Liver (tissue), 9 donors: ENCODE measurements around the gene CLASP2. TPM values are rescaled to one million over a fixed set of nuclear protein-coding genes. Genes with fewer than 3 reads are reported as not detected.
"Not testable (repeated sequence)": the region's sequence is repeated elsewhere in the genome, so short reads cannot be mapped to it uniquely, and the experiment has no call there.

Experiments
- DNase-seq: peaks from one replicate; pipeline ENCODE4 v3.0.0-alpha.2; 2017; ENCODE audit warnings: low spot score
- H3K27ac ChIP-seq, 2 donors: one replicate each; pipeline ENCODE4 v1.7.0; 2013; ENCODE audit warnings: inconsistent platforms in 2 of 2, low read length in 2 of 2, control low read depth in 1 of 2, low read depth in 1 of 2, mild to moderate bottlenecking in 1 of 2
- H3K27me3 ChIP-seq, 4 donors: one replicate each; pipeline versions ENCODE4 v1.6.1 to v1.7.0; 2013; ENCODE audit warnings: low read length in 3 of 4, inconsistent platforms in 1 of 4, mild to moderate bottlenecking in 1 of 4, moderate library complexity in 1 of 4; ENCODE audit not compliant: control insufficient read depth in 4 of 4, insufficient read depth in 4 of 4
- H3K36me3 ChIP-seq, 4 donors: one replicate each; pipeline versions ENCODE4 v1.6.1 to v1.7.0; 2013; ENCODE audit warnings: low read length in 3 of 4, mild to moderate bottlenecking in 3 of 4, low read depth in 1 of 4, moderate library complexity in 1 of 4; ENCODE audit not compliant: control insufficient read depth in 4 of 4, insufficient read depth in 3 of 4
- H3K4me1 ChIP-seq, 4 donors: one replicate each; pipeline versions ENCODE4 v1.6.1 to v1.7.0; 2013; ENCODE audit warnings: low read length in 3 of 4, mild to moderate bottlenecking in 3 of 4, moderate library complexity in 1 of 4; ENCODE audit not compliant: control insufficient read depth in 4 of 4, insufficient read depth in 4 of 4
- H3K4me3 ChIP-seq, 3 donors: one replicate each; pipeline versions ENCODE4 v1.6.1 to v1.7.0; 2013; ENCODE audit warnings: low read length in 3 of 3, control low read depth in 1 of 3, low read depth in 1 of 3, mild to moderate bottlenecking in 1 of 3
- H3K9ac ChIP-seq, 2 donors: one replicate each; pipeline ENCODE4 v1.7.0; 2013; ENCODE audit warnings: low read length in 2 of 2, mild to moderate bottlenecking in 2 of 2, moderate library complexity in 2 of 2, control low read depth in 1 of 2, low read depth in 1 of 2
- H3K9me3 ChIP-seq, 4 donors: one replicate each; pipeline versions ENCODE4 v1.6.1 to v1.7.0; 2013; ENCODE audit warnings: low read length in 3 of 4; ENCODE audit not compliant: control insufficient read depth in 4 of 4
- EGR1 ChIP-seq, 2 donors: IDR thresholded peaks; 2 replicates each; pipeline ENCODE4 v1.6.1; 2016 to 2018; ENCODE audit warnings: antibody characterized with exemption in 2 of 2, low read depth in 2 of 2
- FOXA1 ChIP-seq: IDR thresholded peaks from 2 replicates; pipeline ENCODE4 v1.6.1; 2016; ENCODE audit warnings: antibody characterized with exemption
- FOXA2 ChIP-seq: IDR thresholded peaks from 2 replicates; pipeline ENCODE4 v1.6.1; 2016; ENCODE audit warnings: antibody characterized with exemption
- GABPA ChIP-seq, 2 donors: IDR thresholded peaks in 1 of 2; conservative IDR thresholded peaks in 1 of 2; 2 replicates each; pipeline ENCODE4 v1.6.1; 2016; ENCODE audit warnings: antibody characterized with exemption in 2 of 2, mild to moderate bottlenecking in 1 of 2, moderate library complexity in 1 of 2
- HNF4A ChIP-seq, 2 donors: conservative IDR thresholded peaks; 2 replicates each; pipeline ENCODE4 v1.6.1; 2016; ENCODE audit warnings: antibody characterized with exemption in 2 of 2, mild to moderate bottlenecking in 2 of 2
- HNF4G ChIP-seq: IDR thresholded peaks from 2 replicates; pipeline ENCODE4 v1.6.1; 2016; ENCODE audit warnings: antibody characterized with exemption
- JUND ChIP-seq, 2 donors: IDR thresholded peaks; 2 replicates each; pipeline ENCODE4 v1.6.1; 2016; ENCODE audit warnings: antibody characterized with exemption in 2 of 2
- NR2F2 ChIP-seq: IDR thresholded peaks from 2 replicates; pipeline ENCODE4 v1.6.1; 2016; ENCODE audit warnings: antibody characterized with exemption
- RAD21 ChIP-seq, 2 donors: IDR thresholded peaks; 2 replicates each; pipeline ENCODE4 v1.6.1; 2016; ENCODE audit warnings: antibody characterized with exemption in 2 of 2, mild to moderate bottlenecking in 2 of 2
- RXRA ChIP-seq, 2 donors: IDR thresholded peaks; 2 replicates each; pipeline ENCODE4 v1.6.1; 2017 to 2018; ENCODE audit warnings: antibody characterized with exemption in 2 of 2, mild to moderate bottlenecking in 1 of 2
- SP1 ChIP-seq: IDR thresholded peaks from 2 replicates; pipeline ENCODE4 v1.6.1; 2018; ENCODE audit warnings: antibody characterized with exemption, mild to moderate bottlenecking
- TAF1 ChIP-seq: conservative IDR thresholded peaks from 2 replicates; pipeline ENCODE4 v1.6.1; 2016; ENCODE audit warnings: antibody characterized with exemption, mild to moderate bottlenecking
- YY1 ChIP-seq: IDR thresholded peaks from 2 replicates; pipeline ENCODE4 v1.6.1; 2016; ENCODE audit warnings: antibody characterized with exemption, mild to moderate bottlenecking
- WGBS: extraction: QIAGEN DNeasy Blood & Tissue Kit; methylation state at CpG from one replicate; pipeline ENCODE4 v1.1.7; 2013; 5-methylcytosine and 5-hydroxymethylcytosine counted together
- polyA plus RNA-seq, 2 donors: library from polyadenylated mRNA; stranded (reverse) in 1 of 2; unstranded in 1 of 2; fragments of 200-250 nt in 1 of 2; fragments of >200 nt in 1 of 2; fragmentation: Nextera tagmentation in 1 of 2; extraction: Ambion mirVana in 1 of 2; gene quantifications; one replicate each; pipeline versions ENCODE4 v1.2.1 to v1.2.3, GENCODE V29; 2013 to 2015
- total RNA-seq, 2 donors: library from RNA; depleted of rRNA; stranded (reverse); fragments of >200 nt; gene quantifications; one replicate each; pipeline ENCODE4 v1.2.3, GENCODE V29; 2014
- TF ChIP-seq, protein P1 (sequence below): IDR thresholded peaks from 2 replicates; pipeline ENCODE4 v1.6.1; 2016; ENCODE audit warnings: antibody characterized with exemption
- TF ChIP-seq, protein P2 (sequence below): IDR thresholded peaks from 2 replicates; pipeline ENCODE4 v1.6.1; 2016; ENCODE audit warnings: antibody characterized with exemption
- TF ChIP-seq, protein P3 (sequence below): IDR thresholded peaks from 2 replicates; pipeline ENCODE4 v1.6.1; 2016; ENCODE audit warnings: antibody characterized with exemption, mild to moderate bottlenecking
- TF ChIP-seq, protein P4 (sequence below): IDR thresholded peaks from 2 replicates; pipeline ENCODE4 v1.6.1; 2016; ENCODE audit warnings: antibody characterized with exemption
- TF ChIP-seq, protein P5 (sequence below): fragments of 150-350 bp; IDR thresholded peaks from 2 replicates; pipeline ENCODE4 v1.5.1; 2017; ENCODE audit warnings: improper control_type of control experiment, low read depth, low read length; ENCODE audit not compliant: missing input control
- donor health status: healthy.
- donor health status: healthy.
- donor health status: healthy.
- donor health status: healthy.
- donor health status: healthy.

CLASP2 gene
- total and polyA plus RNA-seq, 4 donors = 3.7 to 27.6 (median 17.3) TPM

DNA sequence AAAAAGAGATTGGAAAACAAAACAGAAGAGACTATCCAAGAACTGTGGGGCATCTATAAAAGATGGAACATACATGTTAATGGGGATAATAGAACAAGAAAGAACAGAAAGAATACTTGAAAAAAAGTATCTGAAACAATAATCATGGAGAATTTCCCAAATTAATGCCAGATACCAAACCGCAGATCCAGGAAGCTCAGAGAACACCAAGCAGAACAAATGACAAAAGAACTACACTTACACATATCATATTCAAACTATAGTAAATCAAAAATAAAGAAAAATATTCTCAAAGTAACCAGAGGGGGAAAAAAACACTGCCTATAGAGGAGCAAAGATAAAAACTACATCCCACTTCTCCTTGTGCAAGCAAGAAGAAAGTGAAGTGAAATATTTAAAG lies 40.0 kb downstream of the CLASP2 start:
- Histone ChIP-seq H3K4me1 (peaks cover 0 to 6% (median 0%) of the 10 kb centered on the region in 4 donors), H3K36me3 (peaks cover 0 to 4% (median 1%) of the 10 kb centered on the region in 4 donors), H3K9ac (no peak overlapping the region), H3K4me3 (no peak overlapping the region), H3K27ac (no peak overlapping the region), H3K9me3 (no peaks in the 10 kb centered on the region), H3K27me3 (no peaks in the 10 kb centered on the region)
- 95% methylated on average over 1 of the region's 1 CpG for WGBS
- DNase-seq = no peak
- TF ChIP-seq YY1 = no peak
- no peak for TF ChIP-seq EGR1 (IDR thresholded peaks at IDR 0.05; ENCODE audit: low read depth in 2 of 2)
- TF ChIP-seq, protein P1, sequence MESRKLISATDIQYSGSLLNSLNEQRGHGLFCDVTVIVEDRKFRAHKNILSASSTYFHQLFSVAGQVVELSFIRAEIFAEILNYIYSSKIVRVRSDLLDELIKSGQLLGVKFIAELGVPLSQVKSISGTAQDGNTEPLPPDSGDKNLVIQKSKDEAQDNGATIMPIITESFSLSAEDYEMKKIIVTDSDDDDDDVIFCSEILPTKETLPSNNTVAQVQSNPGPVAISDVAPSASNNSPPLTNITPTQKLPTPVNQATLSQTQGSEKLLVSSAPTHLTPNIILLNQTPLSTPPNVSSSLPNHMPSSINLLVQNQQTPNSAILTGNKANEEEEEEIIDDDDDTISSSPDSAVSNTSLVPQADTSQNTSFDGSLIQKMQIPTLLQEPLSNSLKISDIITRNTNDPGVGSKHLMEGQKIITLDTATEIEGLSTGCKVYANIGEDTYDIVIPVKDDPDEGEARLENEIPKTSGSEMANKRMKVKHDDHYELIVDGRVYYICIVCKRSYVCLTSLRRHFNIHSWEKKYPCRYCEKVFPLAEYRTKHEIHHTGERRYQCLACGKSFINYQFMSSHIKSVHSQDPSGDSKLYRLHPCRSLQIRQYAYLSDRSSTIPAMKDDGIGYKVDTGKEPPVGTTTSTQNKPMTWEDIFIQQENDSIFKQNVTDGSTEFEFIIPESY = no peak
- TF ChIP-seq FOXA1 = no peak
- no peak for TF ChIP-seq SP1
- TF ChIP-seq, protein P2, sequence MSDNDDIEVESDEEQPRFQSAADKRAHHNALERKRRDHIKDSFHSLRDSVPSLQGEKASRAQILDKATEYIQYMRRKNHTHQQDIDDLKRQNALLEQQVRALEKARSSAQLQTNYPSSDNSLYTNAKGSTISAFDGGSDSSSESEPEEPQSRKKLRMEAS = no peak
- TF ChIP-seq FOXA2 = no peak
- TF ChIP-seq HNF4A (conservative IDR thresholded peaks at IDR 0.05) = no peak
- TF ChIP-seq NR2F2 = no peak
- no peak for TF ChIP-seq GABPA (IDR thresholded peaks at IDR 0.05 in 1 of 2, conservative IDR thresholded peaks at IDR 0.05 in 1 of 2)
- TF ChIP-seq TAF1 = no peak
- TF ChIP-seq HNF4G = no peak
- TF ChIP-seq RAD21 (IDR thresholded peaks at IDR 0.05) = no peak
- TF ChIP-seq JUND (IDR thresholded peaks at IDR 0.05) = no peak
- TF ChIP-seq RXRA (IDR thresholded peaks at IDR 0.05) = no peak
- TF ChIP-seq, protein P3, sequence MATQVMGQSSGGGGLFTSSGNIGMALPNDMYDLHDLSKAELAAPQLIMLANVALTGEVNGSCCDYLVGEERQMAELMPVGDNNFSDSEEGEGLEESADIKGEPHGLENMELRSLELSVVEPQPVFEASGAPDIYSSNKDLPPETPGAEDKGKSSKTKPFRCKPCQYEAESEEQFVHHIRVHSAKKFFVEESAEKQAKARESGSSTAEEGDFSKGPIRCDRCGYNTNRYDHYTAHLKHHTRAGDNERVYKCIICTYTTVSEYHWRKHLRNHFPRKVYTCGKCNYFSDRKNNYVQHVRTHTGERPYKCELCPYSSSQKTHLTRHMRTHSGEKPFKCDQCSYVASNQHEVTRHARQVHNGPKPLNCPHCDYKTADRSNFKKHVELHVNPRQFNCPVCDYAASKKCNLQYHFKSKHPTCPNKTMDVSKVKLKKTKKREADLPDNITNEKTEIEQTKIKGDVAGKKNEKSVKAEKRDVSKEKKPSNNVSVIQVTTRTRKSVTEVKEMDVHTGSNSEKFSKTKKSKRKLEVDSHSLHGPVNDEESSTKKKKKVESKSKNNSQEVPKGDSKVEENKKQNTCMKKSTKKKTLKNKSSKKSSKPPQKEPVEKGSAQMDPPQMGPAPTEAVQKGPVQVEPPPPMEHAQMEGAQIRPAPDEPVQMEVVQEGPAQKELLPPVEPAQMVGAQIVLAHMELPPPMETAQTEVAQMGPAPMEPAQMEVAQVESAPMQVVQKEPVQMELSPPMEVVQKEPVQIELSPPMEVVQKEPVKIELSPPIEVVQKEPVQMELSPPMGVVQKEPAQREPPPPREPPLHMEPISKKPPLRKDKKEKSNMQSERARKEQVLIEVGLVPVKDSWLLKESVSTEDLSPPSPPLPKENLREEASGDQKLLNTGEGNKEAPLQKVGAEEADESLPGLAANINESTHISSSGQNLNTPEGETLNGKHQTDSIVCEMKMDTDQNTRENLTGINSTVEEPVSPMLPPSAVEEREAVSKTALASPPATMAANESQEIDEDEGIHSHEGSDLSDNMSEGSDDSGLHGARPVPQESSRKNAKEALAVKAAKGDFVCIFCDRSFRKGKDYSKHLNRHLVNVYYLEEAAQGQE = no peak
- TF ChIP-seq, protein P4, sequence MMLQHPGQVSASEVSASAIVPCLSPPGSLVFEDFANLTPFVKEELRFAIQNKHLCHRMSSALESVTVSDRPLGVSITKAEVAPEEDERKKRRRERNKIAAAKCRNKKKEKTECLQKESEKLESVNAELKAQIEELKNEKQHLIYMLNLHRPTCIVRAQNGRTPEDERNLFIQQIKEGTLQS = no peak
- TF ChIP-seq, protein P5, sequence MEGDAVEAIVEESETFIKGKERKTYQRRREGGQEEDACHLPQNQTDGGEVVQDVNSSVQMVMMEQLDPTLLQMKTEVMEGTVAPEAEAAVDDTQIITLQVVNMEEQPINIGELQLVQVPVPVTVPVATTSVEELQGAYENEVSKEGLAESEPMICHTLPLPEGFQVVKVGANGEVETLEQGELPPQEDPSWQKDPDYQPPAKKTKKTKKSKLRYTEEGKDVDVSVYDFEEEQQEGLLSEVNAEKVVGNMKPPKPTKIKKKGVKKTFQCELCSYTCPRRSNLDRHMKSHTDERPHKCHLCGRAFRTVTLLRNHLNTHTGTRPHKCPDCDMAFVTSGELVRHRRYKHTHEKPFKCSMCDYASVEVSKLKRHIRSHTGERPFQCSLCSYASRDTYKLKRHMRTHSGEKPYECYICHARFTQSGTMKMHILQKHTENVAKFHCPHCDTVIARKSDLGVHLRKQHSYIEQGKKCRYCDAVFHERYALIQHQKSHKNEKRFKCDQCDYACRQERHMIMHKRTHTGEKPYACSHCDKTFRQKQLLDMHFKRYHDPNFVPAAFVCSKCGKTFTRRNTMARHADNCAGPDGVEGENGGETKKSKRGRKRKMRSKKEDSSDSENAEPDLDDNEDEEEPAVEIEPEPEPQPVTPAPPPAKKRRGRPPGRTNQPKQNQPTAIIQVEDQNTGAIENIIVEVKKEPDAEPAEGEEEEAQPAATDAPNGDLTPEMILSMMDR = no peak

DNA sequence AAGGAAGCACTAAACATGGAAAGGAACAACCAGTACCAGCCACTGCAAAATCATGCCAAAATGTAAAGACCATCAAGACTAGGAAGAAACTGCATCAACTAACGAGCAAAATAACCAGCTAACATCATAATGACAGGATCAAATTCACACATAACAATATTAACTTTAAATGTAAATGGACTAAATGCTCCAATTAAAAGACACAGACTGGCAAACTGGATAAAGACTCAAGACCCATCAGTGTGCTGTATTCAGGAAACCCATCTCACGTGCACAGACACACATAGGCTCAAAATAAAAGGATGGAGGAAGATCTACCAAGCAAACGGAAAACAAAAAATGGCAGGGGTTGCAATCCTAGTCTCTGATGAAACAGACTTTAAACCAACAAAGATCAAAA lies 44.6 kb downstream of the CLASP2 start:
- not testable (repeated sequence) for H3K27me3 ChIP-seq, H3K27ac ChIP-seq, H3K4me3 ChIP-seq, DNase-seq, H3K9ac ChIP-seq, H3K4me1 ChIP-seq, H3K9me3 ChIP-seq, H3K36me3 ChIP-seq
- WGBS = 96% methylated on average over 2 of the region's 3 CpGs
